ENCODE measurements around the gene RHEB.

RHEB gene

GRCh38 chr7:151493083-151493482 is 26.6 kb downstream of the RHEB start:
- no peak for TF ChIP-seq ZFX (IDR thresholded peaks at IDR 0.05; ENCODE audit: borderline replicate concordance)
- TF ChIP-seq, protein P1, sequence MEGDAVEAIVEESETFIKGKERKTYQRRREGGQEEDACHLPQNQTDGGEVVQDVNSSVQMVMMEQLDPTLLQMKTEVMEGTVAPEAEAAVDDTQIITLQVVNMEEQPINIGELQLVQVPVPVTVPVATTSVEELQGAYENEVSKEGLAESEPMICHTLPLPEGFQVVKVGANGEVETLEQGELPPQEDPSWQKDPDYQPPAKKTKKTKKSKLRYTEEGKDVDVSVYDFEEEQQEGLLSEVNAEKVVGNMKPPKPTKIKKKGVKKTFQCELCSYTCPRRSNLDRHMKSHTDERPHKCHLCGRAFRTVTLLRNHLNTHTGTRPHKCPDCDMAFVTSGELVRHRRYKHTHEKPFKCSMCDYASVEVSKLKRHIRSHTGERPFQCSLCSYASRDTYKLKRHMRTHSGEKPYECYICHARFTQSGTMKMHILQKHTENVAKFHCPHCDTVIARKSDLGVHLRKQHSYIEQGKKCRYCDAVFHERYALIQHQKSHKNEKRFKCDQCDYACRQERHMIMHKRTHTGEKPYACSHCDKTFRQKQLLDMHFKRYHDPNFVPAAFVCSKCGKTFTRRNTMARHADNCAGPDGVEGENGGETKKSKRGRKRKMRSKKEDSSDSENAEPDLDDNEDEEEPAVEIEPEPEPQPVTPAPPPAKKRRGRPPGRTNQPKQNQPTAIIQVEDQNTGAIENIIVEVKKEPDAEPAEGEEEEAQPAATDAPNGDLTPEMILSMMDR (IDR thresholded peaks at IDR 0.05), result no peak
- H3K27ac ChIP-seq, result no peak overlapping the region

- TF ChIP-seq, protein P1 (IDR thresholded peaks at IDR 0.05), result no peak
- TF ChIP-seq ZFX (IDR thresholded peaks at IDR 0.05; ENCODE audit: borderline replicate concordance), result no peak
Observed at GRCh38 chr7:151491859-151492258, 27.8 kb downstream of the RHEB start.

DNA sequence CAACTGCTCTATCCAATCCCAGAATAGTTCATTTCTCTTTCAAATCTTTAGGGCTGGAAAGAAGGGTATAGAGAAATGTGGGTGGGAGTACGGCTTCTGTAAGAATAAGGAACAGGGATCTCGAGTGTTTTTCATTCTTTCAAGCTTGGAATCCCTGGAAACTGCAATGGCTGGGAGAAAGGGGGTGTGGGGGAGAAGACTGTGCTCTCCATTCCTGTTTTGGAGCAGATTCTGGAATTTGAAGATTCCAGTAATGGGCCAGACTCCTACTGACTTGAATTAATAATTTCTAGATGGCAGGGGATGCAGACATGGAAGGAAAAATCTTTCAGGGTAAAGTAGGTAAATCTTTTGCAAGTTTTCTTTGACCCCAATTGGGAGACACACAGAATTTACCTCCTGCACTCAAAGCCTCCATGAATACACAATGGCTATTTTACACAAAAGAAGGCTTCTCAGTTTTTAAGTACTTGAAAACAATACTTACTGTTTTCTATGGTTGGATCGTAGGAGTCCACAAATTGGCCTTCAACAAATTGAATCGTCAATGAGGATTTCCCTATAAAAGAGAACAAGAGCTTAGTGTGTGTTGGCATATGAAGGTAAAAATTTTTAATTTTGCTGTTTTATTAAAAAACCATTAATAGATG is 29.1 kb downstream of the RHEB start:
- H3K27ac ChIP-seq, result no peak overlapping the region
- TF ChIP-seq, protein P1 (IDR thresholded peaks at IDR 0.05), result no peak
- TF ChIP-seq ZFX (IDR thresholded peaks at IDR 0.05; ENCODE audit: borderline replicate concordance), result no peak

More at GRCh38 chr7:151491859-151492258, 27.8 kb downstream of the RHEB start:
- H3K27ac ChIP-seq, result no peak overlapping the region

DNA sequence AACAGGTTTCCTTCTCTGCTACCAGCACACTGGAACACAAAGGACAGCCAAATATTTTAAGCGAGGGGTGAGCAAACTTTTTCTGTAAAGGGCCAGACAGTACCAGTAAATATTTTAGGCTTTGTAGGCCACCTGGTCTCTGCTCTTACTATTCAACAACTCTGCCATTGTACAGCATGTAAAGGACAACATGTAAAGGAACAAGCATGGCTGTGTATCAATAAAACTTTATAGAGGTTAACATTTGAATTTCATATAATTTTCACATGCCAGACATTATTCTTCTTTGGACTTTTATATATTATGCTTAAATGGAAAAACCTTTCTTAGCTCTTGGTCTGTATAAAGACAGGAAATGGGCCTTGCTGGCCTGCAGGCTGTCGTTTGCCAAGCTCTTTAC is 30.2 kb downstream of the RHEB start:
- H3K27ac ChIP-seq, result no peak overlapping the region
- TF ChIP-seq ZFX (IDR thresholded peaks at IDR 0.05; ENCODE audit: borderline replicate concordance), result no peak
- TF ChIP-seq, protein P1 (IDR thresholded peaks at IDR 0.05), result no peak

DNA sequence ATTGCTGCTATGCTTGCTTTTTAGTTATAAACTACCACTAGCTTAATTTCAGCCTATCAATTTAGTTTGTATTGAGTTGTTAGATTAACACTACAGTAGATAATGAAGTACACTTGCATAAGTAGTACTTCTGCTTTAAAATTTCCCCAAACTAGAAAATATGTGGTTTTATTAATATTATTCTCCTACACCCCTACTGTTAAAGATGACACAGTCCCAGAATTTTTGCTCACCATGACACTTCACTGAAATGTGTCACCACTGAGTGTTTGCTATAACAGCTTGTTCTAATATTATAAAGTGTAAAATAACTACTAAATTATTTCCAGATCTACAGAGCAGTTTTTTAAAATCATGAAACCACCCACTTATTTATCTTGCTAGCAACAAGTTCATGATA is 31.6 kb downstream of the RHEB start:
- no peak overlapping the region for H3K27ac ChIP-seq
- no peak for TF ChIP-seq ZFX (IDR thresholded peaks at IDR 0.05; ENCODE audit: borderline replicate concordance)
- TF ChIP-seq, protein P1 (IDR thresholded peaks at IDR 0.05), result no peak

DNA sequence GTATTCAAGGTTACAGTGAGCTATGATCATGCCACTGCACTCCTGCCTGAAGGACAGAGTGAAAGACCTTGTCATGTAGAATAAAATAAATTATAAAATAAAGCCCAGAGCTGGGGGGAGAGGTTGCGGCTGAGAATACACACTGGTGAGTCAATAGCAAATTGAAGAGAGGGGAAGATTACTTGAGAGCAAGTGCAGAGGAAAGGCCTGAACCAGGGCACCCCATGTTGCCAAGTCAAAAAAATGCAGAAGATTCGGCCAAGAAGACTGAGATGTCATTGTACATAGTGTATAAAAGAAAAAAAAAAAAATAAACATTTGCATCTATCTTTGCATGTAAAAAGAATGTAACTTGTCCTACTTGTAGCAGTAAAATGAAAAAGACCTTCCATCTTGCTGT is 32.5 kb downstream of the RHEB start:
- no peak for TF ChIP-seq ZFX (IDR thresholded peaks at IDR 0.05; ENCODE audit: borderline replicate concordance)
- TF ChIP-seq, protein P1 (IDR thresholded peaks at IDR 0.05), result no peak
- no peak overlapping the region for H3K27ac ChIP-seq

- TF ChIP-seq, protein P1 (IDR thresholded peaks at IDR 0.05), result no peak
- no peak for TF ChIP-seq ZFX (IDR thresholded peaks at IDR 0.05; ENCODE audit: borderline replicate concordance)
- no peak overlapping the region for H3K27ac ChIP-seq
Observed at GRCh38 chr7:151486074-151486473, 33.6 kb downstream of the RHEB start.
